Lower lobe of right lung (tissue), 2 donors: Measurements from ENCODE around the gene RPLP2. TPM values are rescaled to one million over a fixed set of nuclear protein-coding genes. Genes with fewer than 3 reads are reported as not detected.

Source experiments
- ATAC-seq, 2 donors: fragments of 200-7000 bp; cut with Tn5 transposase; one replicate each; pipeline ENCODE4 v1.9.1; 2020 to 2022; ENCODE audit warnings: mild to moderate bottlenecking in 2 of 2, moderate library complexity in 2 of 2
- DNase-seq: peaks from one replicate; pipeline ENCODE4 v3.0.0-alpha.2; 2020
- H3K27ac ChIP-seq: fragments of 200-600 bp; one replicate; pipeline ENCODE4 v1.8.0; 2022
- H3K27me3 ChIP-seq: fragments of 200-600 bp; one replicate; pipeline ENCODE4 v1.8.0; 2022; ENCODE audit warnings: low read depth
- H3K36me3 ChIP-seq: fragments of 200-600 bp; one replicate; pipeline ENCODE4 v1.8.0; 2022; ENCODE audit warnings: mild to moderate bottlenecking
- H3K4me1 ChIP-seq: fragments of 200-600 bp; one replicate; pipeline ENCODE4 v1.8.0; 2022
- H3K4me3 ChIP-seq: fragments of 200-600 bp; one replicate; pipeline ENCODE4 v1.8.0; 2022; ENCODE audit warnings: mild to moderate bottlenecking
- H3K9me3 ChIP-seq: fragments of 200-600 bp; one replicate; pipeline ENCODE4 v1.8.0; 2022
- intact Hi-C: fragments of 100-400 bp; cut with DNase I; formaldehyde crosslinking; loops from one replicate; pipeline ENCODE4 v1.11.0; 2022
- total RNA-seq: library from RNA; stranded (reverse); fragmentation: NEBNext Ultra II Directional; extraction: Animal tissue kit (Norgen Biotek cat#: 25700); gene quantifications from one replicate; pipeline ENCODE4 v1.2.1, GENCODE V29; 2021
- TF ChIP-seq, protein P1 (sequence below): fragments of 200-600 bp; IDR thresholded peaks from one replicate; pipeline ENCODE4 v1.8.0; 2022; ENCODE audit warnings: antibody characterized with exemption, mild to moderate bottlenecking
- donor health status: DM: no; HTN: yes; CAD: no; lungs with severe emphysema.

The RPLP2 gene
- total RNA-seq, 1 donor from 2014 or later: 1,518 TPM

- no peak for ATAC-seq
- peaks cover 11% of the 10 kb centered on the region for H3K36me3 ChIP-seq
- peak overlapping the region; percentile 48 for H3K4me3 ChIP-seq
- intact Hi-C loops: no loop called here
- no peak overlapping the region for H3K27ac ChIP-seq
- H3K9me3 ChIP-seq: no peaks in the 10 kb centered on the region
- TF ChIP-seq, protein P1, sequence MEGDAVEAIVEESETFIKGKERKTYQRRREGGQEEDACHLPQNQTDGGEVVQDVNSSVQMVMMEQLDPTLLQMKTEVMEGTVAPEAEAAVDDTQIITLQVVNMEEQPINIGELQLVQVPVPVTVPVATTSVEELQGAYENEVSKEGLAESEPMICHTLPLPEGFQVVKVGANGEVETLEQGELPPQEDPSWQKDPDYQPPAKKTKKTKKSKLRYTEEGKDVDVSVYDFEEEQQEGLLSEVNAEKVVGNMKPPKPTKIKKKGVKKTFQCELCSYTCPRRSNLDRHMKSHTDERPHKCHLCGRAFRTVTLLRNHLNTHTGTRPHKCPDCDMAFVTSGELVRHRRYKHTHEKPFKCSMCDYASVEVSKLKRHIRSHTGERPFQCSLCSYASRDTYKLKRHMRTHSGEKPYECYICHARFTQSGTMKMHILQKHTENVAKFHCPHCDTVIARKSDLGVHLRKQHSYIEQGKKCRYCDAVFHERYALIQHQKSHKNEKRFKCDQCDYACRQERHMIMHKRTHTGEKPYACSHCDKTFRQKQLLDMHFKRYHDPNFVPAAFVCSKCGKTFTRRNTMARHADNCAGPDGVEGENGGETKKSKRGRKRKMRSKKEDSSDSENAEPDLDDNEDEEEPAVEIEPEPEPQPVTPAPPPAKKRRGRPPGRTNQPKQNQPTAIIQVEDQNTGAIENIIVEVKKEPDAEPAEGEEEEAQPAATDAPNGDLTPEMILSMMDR: no peak
- peaks cover 54% of the 10 kb centered on the region for H3K4me1 ChIP-seq
- H3K27me3 ChIP-seq: no peaks in the 10 kb centered on the region
- no peak for DNase-seq
Observed at GRCh38 chr11:849104-849824, 39.5 kb downstream of the RPLP2 start.

- Histone ChIP-seq H3K36me3 (peaks cover 12% of the 10 kb centered on the region), H3K27ac (no peak overlapping the region), H3K4me1 (peaks cover 49% of the 10 kb centered on the region), H3K4me3 (peak overlapping the region; percentile 40), H3K27me3 (no peaks in the 10 kb centered on the region), H3K9me3 (no peaks in the 10 kb centered on the region)
- TF ChIP-seq, protein P1: no peak
- intact Hi-C loops: no loop called here
- ATAC-seq (no peak), DNase-seq (no peak)
Observed at GRCh38 chr11:849951-850774, 40.4 kb downstream of the RPLP2 start.

DNA sequence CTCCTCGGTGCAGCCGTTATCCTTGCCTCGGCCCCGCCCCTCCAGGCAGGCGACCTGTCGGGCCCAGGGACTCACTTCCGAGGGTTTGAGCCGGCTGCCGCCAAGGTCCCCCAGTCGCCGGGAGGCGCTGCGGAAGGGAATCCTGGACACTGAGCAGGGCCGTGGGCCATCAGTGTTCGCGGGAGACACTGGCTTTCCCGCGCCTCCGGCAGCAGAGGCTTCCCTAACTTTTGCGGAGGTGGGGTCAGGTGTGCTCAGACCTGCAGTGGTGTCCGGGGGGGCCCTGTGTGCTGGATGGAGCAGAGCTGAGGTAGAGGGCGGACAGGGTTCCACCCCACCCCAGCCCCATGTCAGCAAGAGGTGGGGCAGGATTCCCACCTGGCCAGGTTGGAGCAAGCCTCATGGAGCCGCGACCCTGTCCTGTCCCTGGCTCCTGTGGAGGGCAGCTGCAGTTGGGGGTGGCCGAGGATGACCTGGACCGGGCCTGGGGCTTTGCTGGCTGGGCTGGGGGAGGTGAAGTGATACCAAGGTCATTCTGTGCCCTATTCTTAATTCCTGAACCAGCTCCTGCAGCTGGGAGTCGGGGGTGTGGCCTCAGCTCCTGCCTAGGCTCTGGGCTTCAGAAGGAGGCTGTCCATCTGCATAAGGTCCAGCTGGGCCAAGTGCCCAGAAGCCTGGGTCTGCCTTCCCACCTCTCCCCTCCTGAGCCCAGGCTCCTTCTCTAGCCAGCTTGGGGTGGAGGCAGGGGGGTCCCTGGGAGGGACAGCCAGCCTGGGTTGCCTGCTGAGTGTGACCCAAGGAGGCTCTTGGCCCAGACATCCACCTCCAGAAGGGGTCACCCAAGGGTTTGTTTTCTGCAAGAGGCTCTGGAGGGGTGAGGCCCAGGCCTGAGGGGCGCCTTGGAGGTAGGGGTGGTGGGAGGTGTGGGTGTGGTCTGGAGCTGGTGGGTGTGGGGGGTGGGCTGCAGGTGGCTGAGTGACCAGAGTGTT, 41.3 kb downstream of the RPLP2 start:
- DNase-seq (no peak), ATAC-seq (no peak)
- H3K27ac ChIP-seq: no peak overlapping the region
- H3K9me3 ChIP-seq: no peaks in the 10 kb centered on the region
- TF ChIP-seq, protein P1: no peak
- peaks cover 39% of the 10 kb centered on the region for H3K4me1 ChIP-seq
- H3K36me3 ChIP-seq: peaks cover 20% of the 10 kb centered on the region
- H3K4me3 ChIP-seq: no peak overlapping the region
- no peaks in the 10 kb centered on the region for H3K27me3 ChIP-seq
- intact Hi-C loops: no loop called here

DNA sequence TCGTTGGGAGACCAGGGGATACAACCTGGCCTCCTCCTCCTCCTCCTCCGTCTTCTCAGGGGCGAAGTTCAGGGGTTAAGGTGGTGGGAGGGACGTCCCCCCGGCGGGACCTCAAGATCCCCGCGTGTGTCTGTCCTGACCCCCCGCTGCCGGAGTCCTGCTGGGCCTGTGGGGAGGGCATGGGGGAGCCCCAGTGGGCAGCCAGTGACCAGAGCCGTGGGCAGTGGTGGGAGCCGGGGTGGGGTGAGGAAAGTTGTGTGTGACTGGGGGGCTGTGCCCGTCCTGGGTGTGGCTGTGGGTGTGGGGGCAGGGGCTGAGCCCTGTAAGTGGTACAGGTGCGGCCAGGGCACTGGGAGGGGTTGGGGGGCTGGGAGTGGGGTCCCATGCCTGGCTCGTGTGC, 43.0 kb downstream of the RPLP2 start:
- intact Hi-C loops: no loop called here
- TF ChIP-seq, protein P1: no peak
- H3K27me3 ChIP-seq: no peaks in the 10 kb centered on the region
- ATAC-seq: no peak
- H3K36me3 ChIP-seq: peaks cover 20% of the 10 kb centered on the region
- no peak overlapping the region for H3K4me3 ChIP-seq
- H3K27ac ChIP-seq: no peak overlapping the region
- H3K4me1 ChIP-seq: peaks cover 25% of the 10 kb centered on the region
- H3K9me3 ChIP-seq: no peaks in the 10 kb centered on the region
- DNase-seq: no peak
